Peyer's patch (tissue), 4 donors: ENCODE data around the gene C2.

ENCODE experiments used
- CTCF ChIP-seq, 6 experiments: fragments of 450-650 bp in 4 of 6; fragments of 200-600 bp in 2 of 6; sonication (generic) in 1 of 6; IDR thresholded peaks; one replicate each; pipeline ENCODE4 v1.5.1; 2017 to 2019; ENCODE audit warnings: antibody characterized with exemption in 6 of 6, mild to moderate bottlenecking in 3 of 6, moderate library complexity in 1 of 6
- POLR2A ChIP-seq, 2 donors: fragments of 450-650 bp; IDR thresholded peaks; one replicate each; pipeline ENCODE4 v1.5.1; 2017; ENCODE audit warnings: antibody characterized with exemption in 2 of 2, mild to moderate bottlenecking in 2 of 2, moderate library complexity in 2 of 2

GRCh38 chr6:31897612-31898382 lies 29.7 kb upstream of the C2 start, which contains the start of gene EHMT2:
- peak in 4 of 6 experiments; percentile 2 to 61 (median 50) for TF ChIP-seq CTCF (IDR thresholded peaks at IDR 0.05)
- TF ChIP-seq POLR2A (IDR thresholded peaks at IDR 0.05) = peak; percentile 51 to 64
